Right atrium auricular region (tissue), 2 donors: ENCODE data around the gene SHISAL1. TPM values are rescaled to one million over a fixed set of nuclear protein-coding genes. Genes with fewer than 3 reads are reported as not detected.

Experiments
- DNase-seq: peaks from one replicate; pipeline ENCODE4 v3.0.0-alpha.2; 2019; ENCODE audit warnings: low spot score
- H3K27ac ChIP-seq, 2 donors: fragments of 200-600 bp; sonication (generic); 1 replicate in 1 of 2; 2 replicates in 1 of 2; pipeline ENCODE4 v1.5.1; 2016 to 2019
- H3K27me3 ChIP-seq, 2 donors: fragments of 200-600 bp; sonication (generic); one replicate each; pipeline versions ENCODE4 v1.5.1 to v1.6.0; 2017 to 2019
- H3K36me3 ChIP-seq: fragments of 200-600 bp; sonication (generic); one replicate; pipeline ENCODE4 v1.5.1; 2016
- H3K4me1 ChIP-seq, 2 donors: fragments of 200-600 bp; sonication (generic); one replicate each; pipeline versions ENCODE4 v1.5.1 to v1.6.0; 2017 to 2019
- H3K4me3 ChIP-seq, 2 donors: fragments of 200-600 bp; sonication (generic); 1 replicate in 1 of 2; 2 replicates in 1 of 2; pipeline ENCODE4 v1.5.1; 2017 to 2019; ENCODE audit warnings: mild to moderate bottlenecking in 1 of 2, moderate library complexity in 1 of 2
- H3K9me3 ChIP-seq, 2 donors: fragments of 200-600 bp; sonication (generic); one replicate each; pipeline ENCODE4 v1.5.1; 2019
- CTCF ChIP-seq, 2 donors: fragments of 200-600 bp; sonication (generic); IDR thresholded peaks; one replicate each; pipeline ENCODE4 v1.5.1; 2019; ENCODE audit warnings: antibody characterized with exemption in 2 of 2
- total RNA-seq, 2 donors: library from RNA; depleted of rRNA; stranded (reverse); fragments of >200 nt; gene quantifications; one replicate each; pipeline ENCODE4 v1.1.0, GENCODE V29; 2016

SHISAL1 gene
- total RNA-seq, 2 donors from 2014 or later = 0.26 to 2.0 TPM

- H3K4me3 ChIP-seq = no peak overlapping the region
Measured at GRCh38 chr22:44229809-44230208, 82.9 kb downstream of the SHISAL1 start.

GRCh38 chr22:44229331-44229730, 83.4 kb downstream of the SHISAL1 start:
- no peak overlapping the region for H3K27ac ChIP-seq
- TF ChIP-seq CTCF (IDR thresholded peaks at IDR 0.05) = no peak
- DNase-seq = no peak

More at GRCh38 chr22:44229809-44230208, 82.9 kb downstream of the SHISAL1 start:
- peaks cover 0 to 28% of the 10 kb centered on the region in 2 donors for H3K9me3 ChIP-seq
- TF ChIP-seq CTCF (IDR thresholded peaks at IDR 0.05) = no peak
- no peaks in the 10 kb centered on the region for H3K36me3 ChIP-seq
- H3K4me1 ChIP-seq = no peaks in the 10 kb centered on the region
- no peaks in the 10 kb centered on the region for H3K27me3 ChIP-seq
- no peak overlapping the region for H3K27ac ChIP-seq
- no peak for DNase-seq

GRCh38 chr22:44225812-44226211, 86.9 kb downstream of the SHISAL1 start:
- no peak for DNase-seq

More at GRCh38 chr22:44229331-44229730, 83.4 kb downstream of the SHISAL1 start:
- H3K27me3 ChIP-seq = no peaks in the 10 kb centered on the region
- peaks cover 0 to 28% of the 10 kb centered on the region in 2 donors for H3K9me3 ChIP-seq
- no peaks in the 10 kb centered on the region for H3K4me1 ChIP-seq
- no peaks in the 10 kb centered on the region for H3K36me3 ChIP-seq
- H3K4me3 ChIP-seq = no peak overlapping the region

GRCh38 chr22:44225091-44225689, 87.6 kb downstream of the SHISAL1 start:
- no peak for TF ChIP-seq CTCF (IDR thresholded peaks at IDR 0.05)
- no peaks in the 10 kb centered on the region for H3K27me3 ChIP-seq
- H3K9me3 ChIP-seq = peaks cover 0 to 35% of the 10 kb centered on the region in 2 donors
- H3K4me3 ChIP-seq = no peak overlapping the region
- no peaks in the 10 kb centered on the region for H3K4me1 ChIP-seq
- no peaks in the 10 kb centered on the region for H3K36me3 ChIP-seq
- peak; percentile 28 for DNase-seq
- H3K27ac ChIP-seq = no peak overlapping the region

More at GRCh38 chr22:44225812-44226211, 86.9 kb downstream of the SHISAL1 start:
- no peaks in the 10 kb centered on the region for H3K4me1 ChIP-seq
- no peak for TF ChIP-seq CTCF (IDR thresholded peaks at IDR 0.05)
- H3K4me3 ChIP-seq = no peak overlapping the region
- H3K36me3 ChIP-seq = no peaks in the 10 kb centered on the region
- no peaks in the 10 kb centered on the region for H3K27me3 ChIP-seq
- H3K27ac ChIP-seq = no peak overlapping the region
- peaks cover 0 to 35% of the 10 kb centered on the region in 2 donors for H3K9me3 ChIP-seq

- no peak overlapping the region for H3K27ac ChIP-seq
- no peaks in the 10 kb centered on the region for H3K36me3 ChIP-seq
- no peaks in the 10 kb centered on the region for H3K27me3 ChIP-seq
- peak; percentile 16 for DNase-seq
- H3K9me3 ChIP-seq = peaks cover 0 to 27% of the 10 kb centered on the region in 2 donors
- no peak overlapping the region for H3K4me3 ChIP-seq
- no peak for TF ChIP-seq CTCF (IDR thresholded peaks at IDR 0.05)
- no peaks in the 10 kb centered on the region for H3K4me1 ChIP-seq
Measured at GRCh38 chr22:44224166-44224565, 88.6 kb downstream of the SHISAL1 start.
